Measurements from ENCODE around the gene UBXN1. TPM values are rescaled to one million over a fixed set of nuclear protein-coding genes. Genes with fewer than 3 reads are reported as not detected.

The UBXN1 gene
- polyA plus RNA-seq, 1 donor (not counting 4 experiments of a cell fraction or from before 2014, with no cell fraction given): 58.5 TPM

DNA sequence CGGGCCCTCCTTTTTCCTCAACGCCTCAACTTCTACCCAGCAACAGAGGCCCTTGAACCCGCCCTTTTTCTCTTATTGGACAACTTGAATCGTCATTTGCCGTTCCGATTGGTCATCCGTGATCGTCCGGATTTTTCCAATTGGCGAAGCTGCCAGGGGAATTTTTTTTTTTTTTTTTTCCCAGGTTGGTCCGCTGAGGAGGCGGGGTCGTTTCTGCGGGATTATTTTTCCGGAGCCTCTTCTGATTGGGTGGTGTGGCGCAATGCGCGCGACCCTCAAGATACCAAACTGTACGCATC is 48.9 kb upstream of the UBXN1 start:
- Histone ChIP-seq H2AFZ (ENCODE audit: control insufficient read depth, low read length) (peak overlapping the region; percentile 98), H3K36me3 (ENCODE audit: control insufficient read depth in 2 of 2, extremely low read depth in 1 of 2, insufficient read depth in 2 of 2, low read length in 2 of 2) (peaks cover 10 to 17% of the 10 kb centered on the region in 2 experiments), H3K4me1 (ENCODE audit: control insufficient read depth, extremely low read depth, insufficient read depth, low read length) (peaks cover 26% of the 10 kb centered on the region), H3K9me3 (ENCODE audit: control insufficient read depth, low read depth, low read length) (no peaks in the 10 kb centered on the region), H3K27me3 (ENCODE audit: control insufficient read depth, extremely low read depth, insufficient read depth, low read length) (no peaks in the 10 kb centered on the region), H3K79me2 (ENCODE audit: control insufficient read depth, insufficient read depth, low read length) (peaks cover 69% of the 10 kb centered on the region), H4K20me1 (ENCODE audit: control insufficient read depth, extremely low read depth, insufficient read depth, low read length) (peaks cover 4% of the 10 kb centered on the region), H3K9me1 (ENCODE audit: control insufficient read depth, extremely low read depth, insufficient read depth, low read length) (no peaks in the 10 kb centered on the region), H3K4me2 (ENCODE audit: control insufficient read depth, extremely low read depth, insufficient read depth, low read depth, low read length) (peak overlapping the region; percentile 76), H3K9ac (ENCODE audit: control insufficient read depth, extremely low read depth, insufficient read depth, low read length) (peak overlapping the region; percentile 94), H3K27ac (ENCODE audit: control insufficient read depth, insufficient read depth, low read length) (peak overlapping the region; percentile 87), H3K4me3 (ENCODE audit: control insufficient read depth in 2 of 3, extremely low read depth in 1 of 3, insufficient read depth in 2 of 3, low read depth in 1 of 3, low read length in 3 of 3) (peak overlapping the region; percentile 69 to 99 (median 80))
- FAIRE-seq (no peak), DNase-seq (ENCODE audit: low read depth, low spot score) (peak; percentile 69)
- dilution Hi-C loops (cut with MboI; ENCODE audit: extremely low pct_ligation_motif_present, low sequenced_read_pairs): no loop called here
- no peak for TF ChIP-seq EZH2 (IDR thresholded peaks at IDR 0.05; ENCODE audit: low read length)
- TF ChIP-seq, protein P1, sequence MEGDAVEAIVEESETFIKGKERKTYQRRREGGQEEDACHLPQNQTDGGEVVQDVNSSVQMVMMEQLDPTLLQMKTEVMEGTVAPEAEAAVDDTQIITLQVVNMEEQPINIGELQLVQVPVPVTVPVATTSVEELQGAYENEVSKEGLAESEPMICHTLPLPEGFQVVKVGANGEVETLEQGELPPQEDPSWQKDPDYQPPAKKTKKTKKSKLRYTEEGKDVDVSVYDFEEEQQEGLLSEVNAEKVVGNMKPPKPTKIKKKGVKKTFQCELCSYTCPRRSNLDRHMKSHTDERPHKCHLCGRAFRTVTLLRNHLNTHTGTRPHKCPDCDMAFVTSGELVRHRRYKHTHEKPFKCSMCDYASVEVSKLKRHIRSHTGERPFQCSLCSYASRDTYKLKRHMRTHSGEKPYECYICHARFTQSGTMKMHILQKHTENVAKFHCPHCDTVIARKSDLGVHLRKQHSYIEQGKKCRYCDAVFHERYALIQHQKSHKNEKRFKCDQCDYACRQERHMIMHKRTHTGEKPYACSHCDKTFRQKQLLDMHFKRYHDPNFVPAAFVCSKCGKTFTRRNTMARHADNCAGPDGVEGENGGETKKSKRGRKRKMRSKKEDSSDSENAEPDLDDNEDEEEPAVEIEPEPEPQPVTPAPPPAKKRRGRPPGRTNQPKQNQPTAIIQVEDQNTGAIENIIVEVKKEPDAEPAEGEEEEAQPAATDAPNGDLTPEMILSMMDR (optimal IDR thresholded peaks at IDR 0.05 in 1 of 3, IDR thresholded peaks at IDR 0.05 in 1 of 3, conservative IDR thresholded peaks at IDR 0.05 in 1 of 3; ENCODE audit: extremely low read depth in 1 of 3, insufficient read depth in 2 of 3, low read length in 3 of 3): no peak

DNA sequence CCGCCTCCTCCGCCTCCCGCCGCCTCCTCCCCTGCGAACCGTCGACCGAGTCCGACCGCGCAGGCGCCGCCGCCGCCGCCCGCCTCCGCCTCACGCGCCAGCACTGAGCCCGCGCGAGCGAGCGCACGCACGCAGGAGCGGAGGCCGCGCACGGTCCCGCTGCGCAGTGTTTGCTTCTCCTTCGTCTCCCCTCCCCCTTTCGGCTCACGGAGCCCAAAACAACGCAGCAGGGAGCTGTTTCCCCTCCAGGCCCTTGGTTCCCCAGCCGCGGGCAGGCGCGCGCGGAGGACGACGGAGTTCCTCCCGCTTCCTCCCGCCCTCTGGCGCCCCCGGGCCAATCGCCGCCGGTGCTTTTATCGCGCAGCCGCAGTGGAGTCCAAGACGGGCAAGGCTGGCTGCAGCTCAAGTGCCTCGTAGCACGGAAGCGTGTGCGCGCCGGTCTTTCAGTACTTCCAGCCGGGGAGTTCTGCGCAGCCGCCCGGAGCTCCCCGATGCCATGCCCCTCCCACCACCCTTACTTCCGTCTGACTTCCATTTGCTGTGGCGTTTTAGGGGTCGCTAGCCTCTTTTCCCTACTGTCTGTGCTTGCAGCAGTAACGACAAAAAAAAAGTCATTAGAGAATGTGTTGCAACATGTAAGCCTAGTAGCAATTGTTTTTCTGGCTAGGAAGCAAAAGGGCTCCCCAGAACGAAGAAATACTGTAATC is 48.4 kb upstream of the UBXN1 start, which contains the start of gene HNRNPUL2:
TSS of gene HNRNPUL2 (minus strand) at position 293 of the 707 bp plus-strand sequence. CDS start 301 bp downstream, outside the sequence.
- no peak for FAIRE-seq
- Histone ChIP-seq H3K4me3 (ENCODE audit: control insufficient read depth in 2 of 3, extremely low read depth in 1 of 3, insufficient read depth in 2 of 3, low read depth in 1 of 3, low read length in 3 of 3) (peak within 1 kb of the TSS; percentile 69 to 99 (median 80)), H3K9ac (ENCODE audit: control insufficient read depth, extremely low read depth, insufficient read depth, low read length) (peak within 1 kb of the TSS; percentile 94), H3K27ac (ENCODE audit: control insufficient read depth, insufficient read depth, low read length) (peak within 1 kb of the TSS; percentile 87), H3K36me3 (ENCODE audit: control insufficient read depth in 2 of 2, extremely low read depth in 1 of 2, insufficient read depth in 2 of 2, low read length in 2 of 2) (peaks cover 12 to 22% of the 10 kb centered on the region in 2 experiments), H3K79me2 (ENCODE audit: control insufficient read depth, insufficient read depth, low read length) (peaks cover 74% of the 10 kb centered on the region), H4K20me1 (ENCODE audit: control insufficient read depth, extremely low read depth, insufficient read depth, low read length) (peaks cover 4% of the 10 kb centered on the region), H2AFZ (ENCODE audit: control insufficient read depth, low read length) (peak within 1 kb of the TSS; percentile 98), H3K9me3 (ENCODE audit: control insufficient read depth, low read depth, low read length) (no peaks in the 10 kb centered on the region), H3K4me2 (ENCODE audit: control insufficient read depth, extremely low read depth, insufficient read depth, low read depth, low read length) (peak within 1 kb of the TSS; percentile 98), H3K27me3 (ENCODE audit: control insufficient read depth, extremely low read depth, insufficient read depth, low read length) (no peaks in the 10 kb centered on the region), H3K4me1 (ENCODE audit: control insufficient read depth, extremely low read depth, insufficient read depth, low read length) (peaks cover 26% of the 10 kb centered on the region), H3K9me1 (ENCODE audit: control insufficient read depth, extremely low read depth, insufficient read depth, low read length) (no peaks in the 10 kb centered on the region)
- dilution Hi-C loops (cut with MboI; ENCODE audit: extremely low pct_ligation_motif_present, low sequenced_read_pairs): no loop called here
- TF ChIP-seq, protein P1 (optimal IDR thresholded peaks at IDR 0.05 in 1 of 3, IDR thresholded peaks at IDR 0.05 in 1 of 3, conservative IDR thresholded peaks at IDR 0.05 in 1 of 3; ENCODE audit: extremely low read depth in 1 of 3, insufficient read depth in 2 of 3, low read length in 3 of 3): no peak
- TF ChIP-seq EZH2 (IDR thresholded peaks at IDR 0.05; ENCODE audit: low read length): no peak
- peak; percentile 89 for DNase-seq (ENCODE audit: low read depth, low spot score)

Data from keratinocyte (primary cell).